ENCODE measurements around the gene UBE2D1.

UBE2D1 gene

DNA sequence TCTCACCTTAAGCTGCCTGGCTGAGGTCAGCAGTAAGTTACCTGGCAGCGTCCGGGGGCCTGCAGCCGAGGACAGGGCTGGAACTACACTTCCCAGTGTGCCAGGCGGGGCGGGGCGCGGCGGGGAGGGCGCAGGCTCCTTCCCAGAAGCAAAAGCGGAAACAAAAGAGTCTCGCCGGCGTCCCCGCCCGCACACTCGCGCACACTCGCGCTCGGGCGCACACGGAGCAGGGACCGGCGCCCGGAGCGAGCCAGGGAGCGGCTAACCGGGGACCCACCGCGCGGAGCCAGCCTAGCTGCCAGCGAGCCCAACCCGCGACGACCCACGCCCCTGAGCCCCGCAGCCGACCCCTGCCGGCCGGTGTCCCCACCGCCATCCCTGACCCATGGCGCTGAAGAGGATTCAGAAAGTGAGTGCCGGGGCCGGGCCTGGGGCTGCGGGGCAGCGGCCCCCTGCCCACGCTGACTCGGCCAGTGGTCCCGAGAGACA lies at the start of gene UBE2D1:
TSS of gene UBE2D1 (plus strand) at position 190 of the 489 bp plus-strand sequence. CDS start at position 386, 196 bp downstream.
- DNase-seq (ENCODE audit: low read depth) = peak; percentile 64

DNA sequence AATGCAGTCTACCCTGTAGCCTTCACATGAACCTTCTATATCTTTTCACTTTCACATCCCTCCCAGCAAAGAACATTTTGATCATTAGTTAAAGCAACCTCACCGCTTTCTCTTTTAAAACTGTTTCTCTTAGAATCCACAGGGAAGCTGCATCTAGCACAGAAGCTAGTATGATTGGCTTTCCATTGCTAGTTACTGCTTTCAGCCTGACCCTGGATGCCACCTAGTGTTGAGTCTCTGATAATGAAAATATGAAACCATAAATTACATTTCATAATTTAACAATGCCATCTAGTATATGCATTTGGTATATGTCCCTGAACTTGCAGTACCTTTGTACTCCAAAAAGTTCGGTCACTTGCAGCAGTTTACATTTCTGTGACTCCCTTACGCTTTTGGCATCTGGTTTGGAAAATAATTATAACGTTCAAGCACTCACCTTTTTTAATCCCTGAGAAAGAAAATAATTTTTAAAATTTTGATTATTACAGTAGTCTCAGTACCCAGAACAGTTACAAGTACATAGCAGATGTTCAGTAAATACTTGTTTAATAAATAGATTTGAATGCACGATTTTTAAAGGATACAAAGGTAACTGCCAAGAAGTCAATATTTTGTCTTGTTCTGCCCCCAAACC lies 43.1 kb upstream of the UBE2D1 start:
- DNase-seq (ENCODE audit: low read depth) = no peak

DNA sequence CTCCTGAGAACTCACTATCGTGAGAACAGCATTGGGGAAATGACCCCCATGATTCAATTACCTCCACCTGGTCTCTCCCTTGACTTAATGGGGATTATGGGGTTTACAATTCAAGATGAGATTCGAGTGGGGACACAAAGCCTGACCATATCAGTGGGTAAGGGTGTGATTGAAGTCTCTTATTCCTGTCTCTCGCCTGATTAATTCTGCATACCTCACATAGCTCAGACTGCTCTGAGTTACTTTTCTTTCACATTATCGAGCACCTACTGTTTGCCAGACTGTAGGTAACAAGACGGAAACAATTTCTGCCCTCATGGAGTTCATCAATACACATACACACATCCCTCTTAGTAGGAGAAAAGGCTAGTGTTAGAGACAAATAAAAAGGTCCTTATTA lies 40.8 kb upstream of the UBE2D1 start:
- no peak for DNase-seq (ENCODE audit: low read depth)

DNA sequence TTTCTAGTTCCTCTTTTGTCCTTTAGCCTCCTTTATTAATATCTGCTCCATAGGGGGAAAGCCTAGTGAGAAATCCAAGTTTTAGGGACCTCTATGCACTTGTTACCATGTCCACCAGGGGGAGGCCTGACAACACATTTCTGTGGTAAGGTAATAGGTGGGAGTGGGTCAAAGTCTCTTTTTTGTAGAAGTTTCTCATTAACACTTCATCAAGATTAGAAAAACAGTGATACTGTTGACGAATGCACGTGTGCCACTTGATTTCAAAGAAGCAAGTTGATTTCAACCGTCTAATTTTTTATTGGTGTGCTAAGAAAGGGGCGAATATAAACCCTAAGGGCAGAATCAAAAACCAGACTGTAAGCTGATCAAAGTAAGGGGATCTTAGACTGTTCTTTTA lies 35.2 kb upstream of the UBE2D1 start:
- peak; percentile 29 for DNase-seq (ENCODE audit: low read depth)

DNA sequence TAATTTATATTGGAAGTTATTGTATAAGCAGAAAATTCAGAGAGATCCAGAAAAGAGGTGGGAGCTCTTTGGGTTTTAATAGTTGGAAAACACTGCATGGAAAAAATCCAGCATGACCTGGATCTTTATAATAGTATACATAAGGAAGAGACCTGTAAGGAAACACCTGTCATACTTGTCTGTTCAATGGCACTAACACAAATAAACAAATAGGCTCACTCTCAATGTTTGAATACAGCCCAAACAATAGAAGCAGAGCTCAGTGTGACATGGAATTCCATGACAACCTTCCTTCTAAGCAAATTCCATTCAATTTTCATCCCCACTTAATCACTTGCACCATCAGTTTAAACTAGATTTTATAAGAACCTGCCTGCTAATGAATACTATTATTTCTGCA lies 34.1 kb upstream of the UBE2D1 start:
- DNase-seq (ENCODE audit: low read depth) = no peak

DNA sequence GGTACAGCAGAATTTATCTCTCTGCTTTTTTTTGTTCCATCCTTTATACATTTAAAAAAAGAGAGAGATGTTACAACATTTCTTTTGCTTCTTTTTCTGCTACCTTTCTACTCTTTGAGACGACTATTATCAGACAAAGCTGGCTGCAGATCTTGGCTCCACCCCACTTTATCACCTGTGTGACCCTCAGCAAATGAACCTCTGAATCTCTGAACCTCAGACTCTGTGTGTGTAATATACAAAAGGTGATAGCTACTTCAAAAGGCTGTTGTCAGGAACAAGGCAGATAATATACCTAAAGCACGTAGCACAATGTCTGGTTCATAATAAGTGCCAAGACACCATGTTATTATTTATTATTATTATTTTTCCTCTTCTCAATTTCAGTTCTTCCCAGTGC lies 32.6 kb upstream of the UBE2D1 start:
- DNase-seq (ENCODE audit: low read depth) = no peak

DNA sequence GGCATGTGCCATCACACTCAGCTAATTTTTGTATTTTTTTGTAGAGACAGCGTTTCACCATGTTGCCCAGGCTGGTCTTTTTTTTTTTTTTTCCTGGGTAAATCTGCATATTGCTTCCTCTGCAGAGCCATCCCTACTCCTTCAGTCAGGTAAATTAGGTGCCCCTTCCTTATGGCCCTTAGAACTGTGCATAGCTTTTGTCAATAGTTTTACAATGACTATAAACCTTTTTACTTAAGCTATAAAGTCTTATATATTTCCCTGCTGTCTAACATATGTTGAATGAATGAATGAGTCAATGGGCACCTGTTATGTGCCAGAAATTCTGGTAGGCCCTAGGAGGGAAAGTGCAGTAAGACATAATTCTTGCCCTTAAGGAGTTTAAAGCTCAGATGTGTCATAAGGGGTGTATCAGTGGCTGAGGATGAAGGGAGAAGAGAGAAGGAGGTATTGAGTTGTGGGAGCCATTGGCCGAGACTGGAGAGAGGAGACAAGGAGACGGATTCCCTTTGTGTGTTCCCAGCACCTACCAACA lies 30.6 kb upstream of the UBE2D1 start:
- no peak for DNase-seq (ENCODE audit: low read depth)

DNA sequence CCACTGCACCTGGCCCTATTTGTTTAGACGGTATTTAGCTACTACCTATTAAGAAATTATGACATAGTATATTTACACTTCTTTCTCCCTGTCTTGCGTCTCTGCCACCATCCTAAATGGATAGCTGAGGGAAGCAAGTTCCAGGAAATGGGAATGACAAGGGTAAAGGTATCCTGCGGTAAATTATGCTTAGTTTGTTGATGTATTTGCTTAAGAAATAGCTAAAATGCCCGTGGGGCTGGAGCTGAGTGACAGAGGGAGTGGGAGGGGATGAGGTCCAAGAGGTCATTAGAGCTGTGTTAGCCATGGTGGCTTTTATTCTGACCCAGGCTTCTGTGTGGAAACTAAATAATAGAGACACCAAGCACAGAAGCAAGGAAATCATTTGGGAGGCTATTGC lies 29.0 kb upstream of the UBE2D1 start:
- DNase-seq (ENCODE audit: low read depth) = no peak

DNA sequence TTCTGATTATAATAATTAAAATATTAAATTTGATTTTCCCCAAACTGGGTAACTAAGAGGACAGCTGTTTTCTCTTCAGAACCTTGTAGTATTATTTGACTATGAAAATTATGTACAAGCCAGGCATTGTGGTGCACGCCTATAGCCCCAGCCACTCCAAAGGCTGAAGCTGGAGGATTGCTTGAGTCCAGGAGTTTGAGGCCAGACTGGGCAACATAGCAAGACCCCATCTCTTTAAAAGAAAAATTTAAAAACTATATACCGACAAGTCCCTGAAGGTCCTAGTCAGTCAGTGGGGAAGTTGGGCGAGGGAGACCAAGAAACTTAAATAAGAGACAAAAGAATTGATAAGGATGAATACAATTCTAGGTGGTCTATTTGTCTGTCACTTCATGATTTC lies 27.1 kb upstream of the UBE2D1 start:
- DNase-seq (ENCODE audit: low read depth) = no peak

DNA sequence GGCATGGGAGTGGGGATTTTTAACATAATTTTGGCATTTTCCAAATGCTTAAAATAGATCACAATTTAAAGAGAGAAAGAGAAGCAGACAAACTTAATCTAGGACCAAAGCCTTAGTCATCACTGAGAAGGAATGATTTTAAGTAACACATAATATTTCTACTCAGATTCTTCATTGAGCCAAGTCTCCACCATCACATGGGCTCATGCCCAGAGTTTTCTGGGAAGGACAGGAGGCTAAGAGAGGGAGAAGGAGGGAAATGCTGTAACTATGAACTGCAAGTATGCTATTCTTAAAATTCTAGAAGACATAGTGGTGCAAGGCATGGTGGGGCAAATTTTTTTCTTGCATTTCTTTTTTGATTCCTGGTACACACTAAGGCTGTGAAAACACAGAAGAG lies 23.8 kb upstream of the UBE2D1 start:
- DNase-seq (ENCODE audit: low read depth) = no peak

DNA sequence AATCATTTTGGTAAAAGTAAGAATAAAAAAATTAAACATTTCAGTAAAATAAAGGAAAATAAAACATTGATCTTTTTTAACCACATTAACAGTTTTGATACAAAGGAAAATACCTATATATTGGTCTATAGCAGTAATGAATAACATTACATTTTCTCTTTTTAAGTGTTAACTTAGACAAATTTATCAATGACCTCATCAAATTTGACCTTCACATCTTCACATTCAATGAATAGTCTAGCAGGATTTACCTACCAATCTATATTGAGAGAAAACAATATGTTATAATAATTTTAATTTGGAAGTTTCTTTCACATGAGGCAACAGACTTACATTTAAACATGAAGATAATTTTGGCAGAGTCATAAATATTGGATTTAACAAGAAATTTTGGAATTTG lies 17.9 kb upstream of the UBE2D1 start:
- DNase-seq (ENCODE audit: low read depth) = no peak

DNA sequence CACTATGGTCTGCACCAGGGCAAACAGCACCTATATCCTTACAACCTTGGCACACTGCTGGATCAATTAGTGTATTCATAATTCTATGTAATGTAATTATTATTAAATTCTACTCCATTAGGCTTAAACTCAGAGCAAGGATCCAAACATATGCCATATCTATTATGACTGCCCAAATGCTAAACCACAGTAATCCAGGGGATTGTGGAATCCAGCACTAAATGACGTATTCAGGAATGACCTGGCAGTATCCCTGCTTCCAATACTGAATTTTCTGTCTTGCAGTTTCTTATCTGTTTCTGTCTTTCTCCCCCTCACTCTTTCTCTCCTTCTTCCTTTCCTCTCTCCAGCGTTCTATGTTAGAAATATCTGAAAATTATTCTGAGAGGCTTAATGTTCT lies 16.5 kb upstream of the UBE2D1 start:
- DNase-seq (ENCODE audit: low read depth) = no peak

DNA sequence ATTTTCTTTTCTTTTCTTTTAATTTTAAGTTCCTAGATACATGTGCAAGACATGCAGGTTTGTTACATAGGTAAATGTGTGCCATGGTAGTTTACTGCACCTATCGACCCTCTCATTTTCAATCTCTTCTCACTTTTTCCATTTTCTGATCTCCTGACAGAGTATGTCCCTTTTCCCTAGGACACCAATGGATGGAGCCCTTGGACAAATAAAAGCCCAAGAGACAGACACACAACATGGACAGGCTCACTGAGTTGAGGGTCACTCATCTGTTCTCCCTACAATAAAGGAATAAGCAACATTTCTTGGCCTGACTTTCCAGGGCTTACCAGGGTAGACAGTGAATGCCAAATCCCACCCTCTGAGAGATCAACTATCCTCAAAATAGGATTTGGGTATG lies 15.2 kb upstream of the UBE2D1 start:
- no peak for DNase-seq (ENCODE audit: low read depth)

DNA sequence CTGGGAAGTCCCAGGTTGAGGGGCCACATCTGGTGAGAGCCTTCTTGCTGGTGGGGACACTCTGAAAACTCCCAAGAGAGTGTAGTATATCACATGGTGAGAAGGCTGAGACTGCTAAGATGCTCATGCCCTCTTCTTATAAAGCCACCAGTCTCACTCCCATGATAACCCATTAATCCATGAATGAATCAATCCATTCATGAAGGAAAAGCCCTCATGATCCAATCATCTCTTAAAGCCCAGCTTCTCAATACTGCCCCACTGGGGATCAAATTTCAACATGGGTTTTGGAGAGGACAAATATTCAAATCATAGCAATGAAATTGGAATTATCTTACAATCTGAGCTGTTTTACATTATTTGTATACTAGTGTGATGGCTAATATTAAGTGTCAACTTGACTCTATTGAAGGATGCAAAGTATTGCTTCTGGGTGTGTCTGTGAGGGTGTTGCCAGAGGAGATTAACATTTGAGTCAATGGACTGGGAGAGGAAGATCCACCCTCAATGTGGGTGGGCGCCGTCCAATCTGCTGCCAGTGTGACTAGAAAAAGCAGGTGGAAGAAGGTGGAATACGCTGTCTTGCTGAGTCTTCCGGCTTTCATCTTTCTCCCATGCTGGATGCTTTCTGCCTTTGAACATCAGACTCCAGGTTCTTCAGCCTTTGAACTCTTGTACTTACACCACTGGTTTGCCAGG lies 14.3 kb upstream of the UBE2D1 start:
- DNase-seq (ENCODE audit: low read depth) = no peak

DNA sequence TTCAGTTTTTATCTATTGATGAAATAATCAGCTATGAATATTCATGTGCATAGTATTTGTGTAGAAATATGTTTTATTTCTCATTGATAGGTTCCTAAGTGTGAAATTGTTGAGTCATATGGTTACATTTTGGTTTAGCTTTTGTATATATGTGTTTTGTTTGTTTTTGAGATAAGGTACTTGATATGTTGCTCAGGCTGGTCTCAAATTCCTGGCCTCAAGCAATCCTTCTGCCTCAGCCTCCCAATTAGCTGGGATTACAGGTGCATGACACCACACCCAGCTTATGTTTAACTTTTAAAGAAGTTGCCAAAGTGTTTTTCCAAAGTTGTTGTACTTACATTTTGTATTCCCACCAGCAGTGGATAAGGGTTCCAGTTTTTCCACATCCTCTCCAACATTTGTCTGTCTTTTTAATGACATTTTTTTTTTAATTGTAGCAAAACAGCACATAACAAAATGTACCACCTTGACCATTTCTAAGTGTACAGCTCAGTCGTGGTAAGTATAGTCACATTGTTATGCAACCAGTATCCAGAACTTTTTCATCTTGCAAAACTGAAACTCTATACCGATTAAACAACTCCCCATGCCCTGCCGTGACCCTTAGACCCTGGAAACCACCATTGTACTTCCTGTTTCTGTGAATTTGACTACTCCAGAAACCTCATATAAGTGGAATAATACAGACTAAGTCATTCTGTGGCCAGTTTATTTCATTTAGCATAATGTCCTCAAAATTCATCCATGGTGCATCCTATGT lies 12.6 kb upstream of the UBE2D1 start:
- DNase-seq (ENCODE audit: low read depth) = no peak

DNA sequence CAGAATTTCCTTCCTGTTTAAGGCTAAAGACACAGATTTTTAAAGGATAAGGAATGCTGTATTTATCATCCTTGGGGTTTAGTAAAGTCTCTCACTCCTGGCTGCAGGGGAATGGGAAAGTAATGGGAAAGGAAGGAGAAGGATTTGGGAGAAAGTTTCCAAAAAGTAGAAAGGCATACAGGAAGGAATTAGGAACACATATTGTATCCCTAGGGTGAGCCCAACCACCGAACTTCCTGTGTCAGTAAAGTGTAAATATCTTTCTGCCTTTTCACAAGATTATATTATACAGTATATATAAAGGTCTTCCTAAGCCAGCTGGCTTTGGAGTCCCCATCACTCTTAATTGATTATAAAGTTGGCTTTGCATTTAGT lies 12.0 kb upstream of the UBE2D1 start:
- DNase-seq (ENCODE audit: low read depth) = no peak

DNA sequence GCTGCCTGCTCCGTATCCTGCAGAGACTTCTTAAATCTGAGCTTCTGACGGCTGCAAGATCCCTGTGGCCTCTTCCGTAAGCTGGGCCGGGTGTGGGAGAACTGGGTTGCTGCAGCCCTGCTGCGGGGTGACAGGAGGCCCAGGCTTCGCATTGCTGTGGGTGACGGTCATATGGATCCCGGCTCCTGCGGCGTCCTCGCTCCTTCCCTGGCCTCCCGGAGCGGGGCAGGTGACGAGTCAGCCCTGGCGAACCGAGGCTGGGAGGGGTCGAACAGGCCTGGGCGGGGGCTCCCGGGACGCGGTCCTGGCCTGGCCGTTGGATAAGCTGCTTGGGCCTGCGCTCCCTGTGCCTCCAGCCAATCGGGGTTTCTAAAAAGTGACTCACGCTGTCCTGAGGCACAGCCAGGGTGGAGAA lies 7.8 kb upstream of the UBE2D1 start:
- no peak for DNase-seq (ENCODE audit: low read depth)

DNA sequence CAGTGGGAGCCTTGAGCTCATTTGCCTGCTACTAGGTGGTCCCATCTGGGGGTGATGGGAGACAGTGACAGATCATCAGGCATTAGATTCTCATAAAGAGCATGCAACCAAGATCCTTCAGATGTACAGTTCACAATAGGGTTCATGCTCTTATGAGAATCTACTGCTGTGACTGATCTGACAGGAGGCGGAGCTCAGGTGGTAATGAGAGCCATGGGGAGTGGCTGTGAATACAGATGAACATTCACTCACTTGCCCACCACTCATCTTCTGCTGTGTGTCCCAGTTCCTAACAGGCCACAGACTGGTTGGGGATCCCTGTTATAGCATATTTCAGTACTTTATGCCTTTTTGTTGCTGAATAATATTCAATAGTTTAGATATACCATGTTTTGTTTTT lies 6.6 kb upstream of the UBE2D1 start:
- DNase-seq (ENCODE audit: low read depth) = no peak

DNA sequence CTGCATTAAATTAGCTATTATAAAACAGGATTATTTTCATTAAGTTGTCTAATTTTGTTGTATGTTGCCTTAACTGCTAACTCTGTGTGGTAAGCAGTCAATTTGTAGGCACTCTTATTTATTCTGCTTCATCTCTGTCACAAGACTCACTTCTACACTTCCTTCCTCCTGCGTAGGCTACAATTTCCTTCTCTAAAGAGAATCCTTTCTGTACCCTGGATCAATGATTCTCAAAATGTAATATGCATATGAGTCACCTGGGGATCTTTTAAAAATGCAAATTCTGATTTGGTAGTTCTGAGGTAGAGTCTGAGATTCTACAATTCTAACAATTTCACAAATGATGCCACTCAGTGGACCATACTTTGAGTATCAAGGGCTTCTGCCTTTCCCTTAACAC lies 4.4 kb upstream of the UBE2D1 start:
- DNase-seq (ENCODE audit: low read depth) = no peak

DNA sequence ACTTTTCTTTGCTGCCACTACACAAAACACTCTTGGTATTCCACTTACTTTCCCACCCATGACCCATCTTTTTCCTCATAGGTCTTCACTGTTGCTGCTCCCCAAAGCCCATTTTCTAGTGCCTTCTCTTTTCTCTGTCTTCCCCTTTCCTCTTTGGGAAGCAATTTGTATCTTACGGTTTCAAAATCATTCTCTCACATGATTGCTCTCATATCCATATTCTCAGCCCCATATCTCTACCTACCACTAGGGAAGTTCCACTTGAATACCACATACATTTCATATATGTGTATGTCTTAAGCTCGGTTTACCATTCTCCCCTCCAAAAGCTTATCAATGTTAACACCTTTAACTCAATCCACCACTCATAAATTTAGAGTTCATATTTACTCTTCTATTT lies 3.2 kb upstream of the UBE2D1 start:
- no peak for DNase-seq (ENCODE audit: low read depth)

DNA sequence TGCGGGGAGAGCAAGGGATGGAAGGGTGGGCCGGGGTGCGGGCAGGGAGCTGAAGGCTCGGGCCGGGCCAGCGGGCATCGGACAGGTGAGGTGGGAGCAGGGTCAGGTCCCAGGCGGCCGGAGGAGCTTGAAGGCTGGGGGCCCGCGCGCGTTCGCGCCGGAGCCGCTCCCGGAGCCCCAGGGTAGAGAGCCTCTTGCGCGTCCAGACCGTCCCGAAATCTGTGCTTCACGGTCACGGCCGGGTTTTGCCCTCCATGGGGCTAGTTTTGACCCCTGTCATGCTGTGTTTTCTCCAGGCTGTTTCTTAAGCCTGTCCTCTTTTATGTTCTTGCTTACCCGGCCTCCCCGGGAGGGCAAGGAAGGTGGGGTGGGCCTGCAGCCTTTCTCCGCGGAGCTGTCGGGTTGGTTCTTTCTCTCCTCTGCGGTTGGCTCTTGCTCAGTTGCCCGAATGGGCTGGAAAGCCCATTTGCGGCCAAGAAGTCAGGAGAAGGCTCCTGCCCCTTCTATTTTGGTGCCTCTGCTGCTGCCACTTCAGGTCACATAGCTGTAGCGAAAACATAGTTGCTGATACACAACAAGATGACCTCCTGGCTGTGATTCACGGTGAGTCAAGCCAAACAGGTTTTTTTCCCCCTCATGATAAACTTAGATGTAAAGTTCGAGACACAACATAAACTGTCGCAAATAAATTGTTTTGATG lies 650 bp downstream of the UBE2D1 start:
- DNase-seq (ENCODE audit: low read depth) = no peak

DNA sequence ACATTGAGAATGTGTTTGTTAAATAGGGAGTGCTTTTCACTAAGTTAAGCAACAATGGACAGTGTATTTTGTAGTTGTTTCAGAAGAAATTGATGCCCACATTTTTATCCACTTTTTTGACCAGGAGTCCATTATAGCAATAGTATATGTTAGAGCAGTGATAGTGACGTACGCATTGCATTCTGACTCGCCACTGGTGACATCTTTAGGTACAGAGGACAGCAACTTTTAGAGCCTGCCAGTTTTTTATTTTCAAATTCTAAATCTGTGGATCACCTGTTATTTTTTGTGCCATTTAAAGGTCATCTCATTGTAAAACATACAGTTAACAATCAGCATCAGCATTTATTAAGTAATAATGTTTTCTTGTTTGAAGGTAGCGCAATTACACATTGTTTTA lies 1.4 kb downstream of the UBE2D1 start:
- DNase-seq (ENCODE audit: low read depth) = no peak
